HepG2 (cell line): Measurements from ENCODE around the gene ZNF544. TPM values are rescaled to one million over a fixed set of nuclear protein-coding genes. Genes with fewer than 3 reads are reported as not detected.

Experiments
- ATAC-seq: fragments of 200-7000 bp; cut with Tn5 transposase; 3 replicates; pipeline ENCODE4 v1.9.1; 2020; ENCODE audit warnings: mild to moderate bottlenecking, moderate library complexity
- BruUV-seq: library from RNA; stranded (reverse); fragments of 400-500 nt; replicated peaks from 2 replicates; lab custom pipeline; 2021; lab: Mats Ljungman, UMichigan
- CTCF ChIA-PET: fragments of 300-600 bp; formaldehyde crosslinking; extraction: SDS; loops from one replicate; lab custom pipeline; 2021; ENCODE audit warnings: low total read pairs, inconsistent platforms, low intra/inter-chr PET ratio; lab: Yijun Ruan, JAX
- POLR2A ChIA-PET: fragments of 350-600 bp; sonication (Branson Sonifier 250); formaldehyde crosslinking; loops from one replicate; lab custom pipeline; 2020; ENCODE audit warnings: antibody characterized with exemption, inconsistent platforms; lab: Yijun Ruan, JAX
- DNase-seq: peaks from one replicate; pipeline ENCODE4 v3.0.0-alpha.2; 2015; ENCODE audit warnings: low spot score
- FAIRE-seq: peaks from 3 replicates; lab custom pipeline; 2011; peaks lifted over from hg19 to GRCh38; lab: Jason Lieb, UNC
- H2AFZ ChIP-seq: one replicate; pipeline ENCODE4 v1.6.1; 2011; ENCODE audit warnings: low read length, inconsistent platforms
- H3K27ac ChIP-seq: fragments of 300-600 bp; 3 replicates; pipeline ENCODE4 v1.8.0; 2011; ENCODE audit warnings: mixed run types, mild to moderate bottlenecking, mixed read lengths, low read length, inconsistent platforms; ENCODE audit not compliant: insufficient read depth; ENCODE audit errors: extremely low read length
- H3K27me3 ChIP-seq, 2 experiments: fragments of 200-600 bp in 1 of 2; 2 replicates in 1 of 2; 3 replicates in 1 of 2; pipeline versions ENCODE4 v1.6.0 to v1.8.0; 2011; ENCODE audit warnings: low read length in 2 of 2, mild to moderate bottlenecking in 2 of 2, moderate library complexity in 2 of 2, inconsistent platforms in 1 of 2; ENCODE audit not compliant: insufficient read depth in 2 of 2, control insufficient read depth in 1 of 2
- H3K36me3 ChIP-seq, 2 experiments: fragments of 200-600 bp in 1 of 2; replicated peaks in 1 of 2; 2 replicates in 1 of 2; 3 replicates in 1 of 2; pipeline versions ENCODE4 v1.5.1 to v1.8.0; 2011; ENCODE audit warnings: low read length in 2 of 2, inconsistent platforms in 1 of 2; ENCODE audit not compliant: insufficient read depth in 2 of 2, control insufficient read depth in 1 of 2
- H3K4me1 ChIP-seq: 2 replicates; pipeline ENCODE4 v1.5.1; 2012; ENCODE audit warnings: low read length, inconsistent platforms; ENCODE audit not compliant: insufficient read depth
- H3K4me2 ChIP-seq: 2 replicates; pipeline ENCODE4 v1.6.0; 2011; ENCODE audit warnings: low read depth, low read length, inconsistent platforms
- H3K4me3 ChIP-seq, 3 experiments: fragments of 200-600 bp in 1 of 3; sonication (generic), shearing (Covaris generic) in 1 of 3; replicated peaks in 1 of 3; 2 replicates each; pipeline ENCODE4 v1.5.1; 2011 to 2016; ENCODE audit warnings: low read length in 3 of 3, inconsistent platforms in 2 of 3, low read depth in 2 of 3, mild to moderate bottlenecking in 2 of 3, control low read depth in 1 of 3, mixed read lengths in 1 of 3; ENCODE audit not compliant: insufficient read depth in 1 of 3
- H3K79me2 ChIP-seq: one replicate; pipeline ENCODE4 v1.6.1; 2011; ENCODE audit warnings: low read length, inconsistent platforms; ENCODE audit not compliant: insufficient read depth
- H3K9ac ChIP-seq: 2 replicates; pipeline ENCODE4 v1.6.0; 2011; ENCODE audit warnings: mild to moderate bottlenecking, low read depth, low read length, inconsistent platforms; ENCODE audit not compliant: insufficient read depth
- H3K9me3 ChIP-seq: 2 replicates; pipeline ENCODE4 v1.5.1; 2012; ENCODE audit warnings: mild to moderate bottlenecking, low read length
- H4K20me1 ChIP-seq: 2 replicates; pipeline ENCODE4 v1.6.0; 2011; ENCODE audit warnings: inconsistent platforms, mild to moderate bottlenecking, low read length, moderate library complexity; ENCODE audit not compliant: insufficient read depth
- ERF ChIP-seq: IDR thresholded peaks from 2 replicates; pipeline ENCODE4 v1.6.1; 2018; ENCODE audit warnings: missing biosample characterization, missing genetic modification reagents
- HNRNPK ChIP-seq: fragments of 200-400 bp; formaldehyde crosslinking; IDR thresholded peaks from 2 replicates; pipeline ENCODE4 v1.6.1; 2018; ENCODE audit warnings: low read length, low read depth, moderate library complexity, mild to moderate bottlenecking; ENCODE audit not compliant: poor library complexity, severe bottlenecking
- HOMEZ ChIP-seq: IDR thresholded peaks from 2 replicates; pipeline ENCODE4 v1.6.1; 2016; ENCODE audit warnings: low read depth
- MATR3 ChIP-seq: sonication (generic); formaldehyde crosslinking; IDR thresholded peaks from 2 replicates; pipeline ENCODE4 v1.4.0; 2020; ENCODE audit warnings: missing genetic modification reagents
- NFKBIZ ChIP-seq: IDR thresholded peaks from 2 replicates; pipeline ENCODE4 v1.6.1; 2018; ENCODE audit warnings: missing genetic modification reagents, missing compliant biosample characterization
- PCBP2 ChIP-seq: fragments of 200-400 bp; formaldehyde crosslinking; optimal IDR thresholded peaks from 2 replicates; pipeline ENCODE3; 2018; ENCODE audit warnings: low read length, low read depth; ENCODE audit not compliant: poor library complexity, severe bottlenecking
- PHF21A ChIP-seq: sonication (generic); formaldehyde crosslinking; IDR thresholded peaks from 2 replicates; pipeline ENCODE4 v1.5.0; 2020; ENCODE audit warnings: mild to moderate bottlenecking, missing genetic modification reagents
- ZKSCAN1 ChIP-seq: fragments of 150-350 bp; IDR thresholded peaks from 2 replicates; pipeline ENCODE4 v1.6.1; 2014; ENCODE audit warnings: low read length
- ZSCAN29 ChIP-seq: sonication (generic); formaldehyde crosslinking; conservative IDR thresholded peaks from 2 replicates; pipeline ENCODE4 v1.4.0; 2020; ENCODE audit warnings: mild to moderate bottlenecking, missing genetic modification reagents
- WGBS: methylation state at CpG from one replicate; pipeline ENCODE4 v1.1.6; 2017; ENCODE audit warnings: low lambda C conversion rate; 5-methylcytosine and 5-hydroxymethylcytosine counted together
- in situ Hi-C: cut with HindIII; loops from 2 replicates; pipeline ENCODE4 v1.10.0; 2017; ENCODE audit warnings: low pct_unique_long_range_greater_than_20kb; ENCODE audit not compliant: extremely low pct_ligation_motif_present
- intact Hi-C: fragments of 100-400 bp; cut with micrococcal nuclease; formaldehyde crosslinking; loops from one replicate; pipeline ENCODE4 v1.10.0; 2022; ENCODE audit not compliant: unreplicated experiment
- polyA plus RNA-seq, 8 experiments: library from polyadenylated mRNA; depleted of rRNA in 3 of 8; stranded (reverse) in 7 of 8; unstranded in 1 of 8; fragments of >200 nt; fragmentation: Illumina TruSeq in 4 of 8; extraction: Trizol in 4 of 8; gene quantifications; 2 replicates each; pipeline versions ENCODE4 v1.2.1 to v1.2.3, GENCODE V29; 2011 to 2016; ENCODE audit warnings: low read depth in 4 of 8, missing spikeins in 1 of 8, mixed read lengths in 1 of 8; ENCODE audit not compliant: insufficient read depth in 1 of 8
- total RNA-seq, 5 experiments: library from RNA; depleted of rRNA; stranded (reverse); fragments of >200 nt; fragmentation: Illumina TruSeq; extraction: Trizol; gene quantifications; 2 replicates each; pipeline ENCODE4 v1.2.3, GENCODE V29; 2016; ENCODE audit warnings: low read depth in 1 of 5
- TF ChIP-seq, protein P1 (sequence below), 2 experiments: fragments of 450-650 bp in 1 of 2; sonication (generic) in 1 of 2; formaldehyde crosslinking in 1 of 2; IDR thresholded peaks; 2 replicates each; pipeline versions ENCODE4 v1.6.1 to v1.8.0; 2016 to 2022; ENCODE audit warnings: antibody characterized with exemption in 1 of 2, mild to moderate bottlenecking in 1 of 2, missing genetic modification reagents in 1 of 2
- TF ChIP-seq, protein P2 (sequence below): sonication (generic); formaldehyde crosslinking; IDR thresholded peaks from 2 replicates; pipeline ENCODE4 v1.4.0; 2020; ENCODE audit warnings: missing genetic modification reagents

The ZNF544 gene
- total and polyA plus RNA-seq, 2 of the 13 experiments (the other 11 are each of a cell fraction or from before 2014, with no cell fraction given), result 13.1 to 17.0 TPM

DNA sequence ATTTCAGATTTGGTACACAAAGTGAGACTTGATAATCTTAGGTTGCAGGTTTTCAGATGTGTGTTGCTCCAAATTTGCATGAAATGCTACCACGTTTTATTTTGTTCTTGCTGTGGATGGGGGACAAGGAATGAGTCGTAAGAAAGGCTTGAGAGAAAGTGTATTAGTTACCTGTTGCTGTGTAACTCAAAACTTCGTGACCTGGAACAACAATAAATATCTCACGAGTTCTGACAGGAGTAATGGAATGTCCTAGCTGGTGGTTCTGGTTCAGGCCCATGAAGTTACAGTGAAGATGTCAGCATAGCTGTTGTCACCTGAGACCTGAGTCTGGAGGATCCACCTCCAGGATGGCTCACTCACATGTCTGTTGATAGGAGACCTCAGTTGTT is 51.2 kb downstream of the ZNF544 start (continued):
- TF ChIP-seq NFKBIZ (CRISPR knock-in tag) (no peak), HNRNPK (no peak), ERF (CRISPR knock-in tag) (no peak)

GRCh38 chr19:58284199-58284598 is 55.5 kb downstream of the ZNF544 start:
- H3K36me3 ChIP-seq, result peaks cover 26 to 41% of the 10 kb centered on the region in 2 experiments
- no peak overlapping the region for H2AFZ ChIP-seq
- ATAC-seq (no peak), FAIRE-seq (no peak), DNase-seq (no peak)
- CTCF ChIA-PET, result no interaction called here
- no TSS peak for BruUV-seq
- 98% methylated on average over 7 of the region's 7 CpGs for WGBS
- intact Hi-C loops, result no loop called here
- no peak overlapping the region for H3K4me3 ChIP-seq
- in situ Hi-C loops, result no loop called here
- no peaks in the 10 kb centered on the region for H3K9me3 ChIP-seq
- H4K20me1 ChIP-seq, result no peaks in the 10 kb centered on the region
- H3K9ac ChIP-seq, result no peak overlapping the region
- no peak overlapping the region for H3K4me2 ChIP-seq
- H3K4me1 ChIP-seq, result peaks cover 26% of the 10 kb centered on the region
- POLR2A ChIA-PET, result no interaction called here
- H3K27me3 ChIP-seq, result no peaks in the 10 kb centered on the region; a peak in 1 of 5 replicates
- no peak overlapping the region for H3K27ac ChIP-seq
- H3K79me2 ChIP-seq, result peaks cover 51% of the 10 kb centered on the region
- TF ChIP-seq, protein P1, sequence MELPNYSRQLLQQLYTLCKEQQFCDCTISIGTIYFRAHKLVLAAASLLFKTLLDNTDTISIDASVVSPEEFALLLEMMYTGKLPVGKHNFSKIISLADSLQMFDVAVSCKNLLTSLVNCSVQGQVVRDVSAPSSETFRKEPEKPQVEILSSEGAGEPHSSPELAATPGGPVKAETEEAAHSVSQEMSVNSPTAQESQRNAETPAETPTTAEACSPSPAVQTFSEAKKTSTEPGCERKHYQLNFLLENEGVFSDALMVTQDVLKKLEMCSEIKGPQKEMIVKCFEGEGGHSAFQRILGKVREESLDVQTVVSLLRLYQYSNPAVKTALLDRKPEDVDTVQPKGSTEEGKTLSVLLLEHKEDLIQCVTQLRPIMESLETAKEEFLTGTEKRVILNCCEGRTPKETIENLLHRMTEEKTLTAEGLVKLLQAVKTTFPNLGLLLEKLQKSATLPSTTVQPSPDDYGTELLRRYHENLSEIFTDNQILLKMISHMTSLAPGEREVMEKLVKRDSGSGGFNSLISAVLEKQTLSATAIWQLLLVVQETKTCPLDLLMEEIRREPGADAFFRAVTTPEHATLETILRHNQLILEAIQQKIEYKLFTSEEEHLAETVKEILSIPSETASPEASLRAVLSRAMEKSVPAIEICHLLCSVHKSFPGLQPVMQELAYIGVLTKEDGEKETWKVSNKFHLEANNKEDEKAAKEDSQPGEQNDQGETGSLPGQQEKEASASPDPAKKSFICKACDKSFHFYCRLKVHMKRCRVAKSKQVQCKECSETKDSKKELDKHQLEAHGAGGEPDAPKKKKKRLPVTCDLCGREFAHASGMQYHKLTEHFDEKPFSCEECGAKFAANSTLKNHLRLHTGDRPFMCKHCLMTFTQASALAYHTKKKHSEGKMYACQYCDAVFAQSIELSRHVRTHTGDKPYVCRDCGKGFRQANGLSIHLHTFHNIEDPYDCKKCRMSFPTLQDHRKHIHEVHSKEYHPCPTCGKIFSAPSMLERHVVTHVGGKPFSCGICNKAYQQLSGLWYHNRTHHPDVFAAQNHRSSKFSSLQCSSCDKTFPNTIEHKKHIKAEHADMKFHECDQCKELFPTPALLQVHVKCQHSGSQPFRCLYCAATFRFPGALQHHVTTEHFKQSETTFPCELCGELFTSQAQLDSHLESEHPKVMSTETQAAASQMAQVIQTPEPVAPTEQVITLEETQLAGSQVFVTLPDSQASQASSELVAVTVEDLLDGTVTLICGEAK (IDR thresholded peaks at IDR 0.05), result no peak
- TF ChIP-seq, protein P1 (CRISPR knock-in tag; IDR thresholded peaks at IDR 0.05), result no peak
- TF ChIP-seq HOMEZ, result no peak
- TF ChIP-seq MATR3, result no peak
- TF ChIP-seq ZSCAN29 (CRISPR knock-in tag), result no peak
- TF ChIP-seq PHF21A, result no peak
- TF ChIP-seq PCBP2, result no peak
- TF ChIP-seq, protein P2, sequence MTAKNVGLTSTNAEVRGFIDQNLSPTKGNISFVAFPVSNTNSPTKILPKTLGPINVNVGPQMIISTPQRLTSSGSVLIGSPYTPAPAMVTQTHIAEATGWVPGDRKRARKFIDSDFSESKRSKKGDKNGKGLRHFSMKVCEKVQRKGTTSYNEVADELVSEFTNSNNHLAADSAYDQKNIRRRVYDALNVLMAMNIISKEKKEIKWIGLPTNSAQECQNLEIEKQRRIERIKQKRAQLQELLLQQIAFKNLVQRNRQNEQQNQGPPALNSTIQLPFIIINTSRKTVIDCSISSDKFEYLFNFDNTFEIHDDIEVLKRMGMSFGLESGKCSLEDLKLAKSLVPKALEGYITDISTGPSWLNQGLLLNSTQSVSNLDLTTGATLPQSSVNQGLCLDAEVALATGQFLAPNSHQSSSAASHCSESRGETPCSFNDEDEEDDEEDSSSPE (CRISPR knock-in tag), result no peak
- TF ChIP-seq ZKSCAN1, result no peak
